Neural crest cell (in vitro differentiated cells): ENCODE data around the gene EIF2B4. TPM values are rescaled to one million over a fixed set of nuclear protein-coding genes. Genes with fewer than 3 reads are reported as not detected.

Experiments
- DNase-seq: peaks from one replicate; pipeline ENCODE4 v3.0.0; 2021; ENCODE audit warnings: low read depth, mixed read lengths, low spot score
- H3K27ac Mint-ChIP-seq: one replicate; pipeline ENCODE4 v1.8.0; 2021; ENCODE audit warnings: mild to moderate bottlenecking, mixed read lengths; ENCODE audit not compliant: unreplicated experiment
- H3K27me3 Mint-ChIP-seq: 2 replicates; pipeline ENCODE4 v1.8.0; 2021; ENCODE audit warnings: low read depth, mild to moderate bottlenecking, mixed read lengths
- H3K36me3 Mint-ChIP-seq: 2 replicates; pipeline ENCODE4 v1.8.0; 2021; ENCODE audit warnings: low read depth, mild to moderate bottlenecking, mixed read lengths
- H3K4me1 Mint-ChIP-seq: 2 replicates; pipeline ENCODE4 v1.8.0; 2021; ENCODE audit warnings: mixed read lengths
- H3K4me3 Mint-ChIP-seq: one replicate; pipeline ENCODE4 v1.8.0; 2021; ENCODE audit warnings: mild to moderate bottlenecking, mixed read lengths
- H3K9me3 Mint-ChIP-seq: 2 replicates; pipeline ENCODE4 v1.8.0; 2021; ENCODE audit warnings: mixed read lengths
- CTCF ChIP-seq: fragments of 200-600 bp; sonication (generic); conservative IDR thresholded peaks from 2 replicates; pipeline ENCODE4 v1.5.0; 2021; ENCODE audit warnings: antibody characterized with exemption, mild to moderate bottlenecking
- total RNA-seq: library from RNA; stranded (reverse); gene quantifications from 2 replicates; pipeline ENCODE4 v1.2.1, GENCODE V29; 2021

Gene EIF2B4
- total RNA-seq, 1 donor from 2014 or later = 72.5 TPM

GRCh38 chr2:27390822-27391679 lies 20.9 kb upstream of the EIF2B4 start:
- H3K9me3 Mint-ChIP-seq = no peaks in the 10 kb centered on the region
- peaks cover 18% of the 10 kb centered on the region for H3K36me3 Mint-ChIP-seq
- no peak for TF ChIP-seq CTCF

GRCh38 chr2:27381577-27382181 lies 11.5 kb upstream of the EIF2B4 start:
- Mint-ChIP-seq H3K36me3 (peaks cover 19% of the 10 kb centered on the region), H3K27ac (peak overlapping the region; percentile 99), H3K4me3 (peak overlapping the region; percentile 94), H3K27me3 (peaks cover 10% of the 10 kb centered on the region), H3K9me3 (no peaks in the 10 kb centered on the region), H3K4me1 (peaks cover 26% of the 10 kb centered on the region)
- no peak for TF ChIP-seq CTCF
- DNase-seq = no peak

More at GRCh38 chr2:27390822-27391679, 20.9 kb upstream of the EIF2B4 start:
- H3K27me3 Mint-ChIP-seq = no peaks in the 10 kb centered on the region
- no peak for DNase-seq
- H3K4me1 Mint-ChIP-seq = no peaks in the 10 kb centered on the region
- no peak overlapping the region for H3K27ac Mint-ChIP-seq
- H3K4me3 Mint-ChIP-seq = no peak overlapping the region

- H3K27me3 Mint-ChIP-seq = peaks cover 10% of the 10 kb centered on the region
- no peaks in the 10 kb centered on the region for H3K9me3 Mint-ChIP-seq
- peak within 1 kb of the TSS; percentile 94 for H3K4me3 Mint-ChIP-seq
- H3K36me3 Mint-ChIP-seq = peaks cover 21% of the 10 kb centered on the region
- H3K27ac Mint-ChIP-seq = peak within 1 kb of the TSS; percentile 99
- peak; percentile 86 for DNase-seq
- TF ChIP-seq CTCF = no peak
- H3K4me1 Mint-ChIP-seq = peaks cover 26% of the 10 kb centered on the region
Measured at GRCh38 chr2:27380626-27381545, 10.7 kb upstream of the EIF2B4 start, which contains the start of gene ZNF513. ZNF513 (minus strand) TSS chr2:27380734; CDS start chr2:27380526, 208 bp downstream.

- Mint-ChIP-seq H3K36me3 (peaks cover 22% of the 10 kb centered on the region), H3K27me3 (peaks cover 10% of the 10 kb centered on the region), H3K27ac (peak overlapping the region; percentile 54), H3K9me3 (no peaks in the 10 kb centered on the region), H3K4me3 (peak overlapping the region; percentile 94), H3K4me1 (peaks cover 26% of the 10 kb centered on the region)
- TF ChIP-seq CTCF = no peak
- DNase-seq = peak; percentile 71
Measured at GRCh38 chr2:27379836-27380625, 9.9 kb upstream of the EIF2B4 start.
